ENCODE data around the gene ZFX.
"Not testable (repeated sequence)": the region's sequence is repeated elsewhere in the genome, so short reads cannot be mapped to it uniquely, and the experiment has no call there.

ZFX gene

DNA sequence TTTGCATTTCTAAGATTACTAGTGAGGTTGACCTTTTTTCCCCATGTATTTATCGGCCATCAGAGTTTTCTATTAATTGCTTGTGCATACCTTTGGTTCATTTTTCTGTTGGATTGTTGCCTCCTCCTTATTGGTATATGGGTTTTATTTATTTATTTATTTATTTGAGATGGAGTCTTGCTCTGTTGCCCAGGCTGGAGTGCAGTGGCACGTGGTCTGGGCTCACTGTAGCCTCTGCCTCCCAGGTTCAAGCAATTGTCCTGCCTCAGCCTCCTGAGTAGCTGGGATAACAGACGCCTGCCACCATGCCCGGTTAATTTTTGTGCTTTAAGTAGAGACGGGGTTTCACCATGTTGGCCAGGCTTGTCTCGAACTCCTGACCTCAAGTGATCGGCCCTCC, 6.2 kb downstream of the ZFX start:
- H3K36me3 Mint-ChIP-seq (ENCODE audit: insufficient read depth), result peaks cover 19% of the 10 kb centered on the region
- not testable (repeated sequence) for H3K27ac Mint-ChIP-seq (ENCODE audit: low read depth); H3K27me3 Mint-ChIP-seq; DNase-seq (ENCODE audit: low spot score in 2 of 2); ATAC-seq (replicated peaks; ENCODE audit: extremely low read depth, poor library complexity, severe bottlenecking); H3K9me3 Mint-ChIP-seq
- H3K4me3 Mint-ChIP-seq, result peak overlapping the region; percentile 70
- peaks cover 48% of the 10 kb centered on the region for H3K4me1 Mint-ChIP-seq

DNA sequence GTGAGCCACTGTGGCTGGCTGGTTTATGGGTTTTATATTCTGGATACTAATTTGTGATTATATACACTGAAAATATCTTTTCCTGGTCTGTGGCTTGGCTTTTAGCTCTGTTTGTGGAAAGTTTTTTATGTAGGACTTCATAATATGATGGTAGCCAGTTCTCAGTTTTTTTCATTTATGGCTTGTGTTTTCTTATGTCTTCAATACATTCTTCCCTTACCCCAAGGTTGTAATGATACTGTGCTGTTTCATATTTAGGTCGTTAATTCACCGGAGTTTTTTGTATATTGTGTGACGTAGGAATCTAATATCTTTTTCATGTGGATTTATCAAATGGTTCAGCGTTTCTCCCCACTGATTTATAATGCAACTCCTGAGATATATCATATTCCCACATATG, 6.6 kb downstream of the ZFX start:
- DNase-seq (ENCODE audit: low spot score in 2 of 2) (no peak), ATAC-seq (replicated peaks; ENCODE audit: extremely low read depth, poor library complexity, severe bottlenecking) (no peak)
- Mint-ChIP-seq H3K27ac (ENCODE audit: low read depth) (peak overlapping the region; percentile 41), H3K4me3 (peak overlapping the region; percentile 70), H3K9me3 (no peaks in the 10 kb centered on the region), H3K4me1 (peaks cover 45% of the 10 kb centered on the region), H3K36me3 (ENCODE audit: insufficient read depth) (peaks cover 17% of the 10 kb centered on the region), H3K27me3 (no peaks in the 10 kb centered on the region)

DNA sequence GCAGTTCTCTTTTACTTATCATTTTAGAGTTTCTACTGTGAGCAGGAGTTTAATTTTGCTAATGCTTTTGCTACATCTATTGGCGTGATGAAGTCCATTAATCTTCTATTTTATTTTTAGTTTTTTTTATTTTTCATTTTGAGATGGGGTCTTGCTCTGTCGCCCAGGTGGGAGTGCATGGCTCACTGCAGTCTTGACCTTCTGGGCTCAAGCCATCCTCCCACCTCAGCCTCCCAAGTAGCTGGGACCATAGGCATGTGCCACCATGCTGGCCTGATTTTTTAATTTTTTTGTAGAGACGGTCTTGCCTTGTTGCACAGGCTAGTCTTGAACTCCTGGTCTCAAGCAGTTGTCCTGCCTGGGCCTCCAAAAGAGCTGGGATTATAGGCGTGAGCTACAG, 9.4 kb downstream of the ZFX start:
- H3K36me3 Mint-ChIP-seq (ENCODE audit: insufficient read depth), result peaks cover 13% of the 10 kb centered on the region
- DNase-seq (ENCODE audit: low spot score in 2 of 2) (no peak), ATAC-seq (replicated peaks; ENCODE audit: extremely low read depth, poor library complexity, severe bottlenecking) (no peak)
- H3K4me3 Mint-ChIP-seq, result peak overlapping the region; percentile 44
- H3K27ac Mint-ChIP-seq (ENCODE audit: low read depth), result no peak overlapping the region
- peaks cover 31% of the 10 kb centered on the region for H3K4me1 Mint-ChIP-seq
- H3K27me3 Mint-ChIP-seq, result no peaks in the 10 kb centered on the region
- H3K9me3 Mint-ChIP-seq, result no peaks in the 10 kb centered on the region

DNA sequence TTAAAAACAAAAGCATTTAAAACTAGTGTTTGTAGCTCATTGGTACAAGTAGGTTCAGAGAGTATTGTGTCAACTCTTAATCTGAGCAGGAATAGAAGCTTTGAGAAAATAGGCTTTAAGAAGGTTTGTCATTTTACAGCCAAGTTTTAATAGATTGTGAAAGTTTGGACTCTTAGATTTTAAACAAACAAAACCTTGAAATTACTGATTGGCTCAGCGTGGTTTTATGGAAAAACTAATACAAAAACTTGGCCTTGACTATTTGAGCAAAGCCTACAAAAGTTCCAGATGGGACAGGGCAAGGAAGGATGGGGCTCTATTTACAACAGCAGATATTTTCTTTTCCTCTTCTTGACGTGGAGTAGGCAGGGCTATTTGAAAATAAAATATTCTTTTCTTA, 16.5 kb downstream of the ZFX start:
- Mint-ChIP-seq H3K9me3 (no peaks in the 10 kb centered on the region), H3K27ac (ENCODE audit: low read depth) (no peak overlapping the region), H3K4me3 (no peak overlapping the region), H3K36me3 (ENCODE audit: insufficient read depth) (peaks cover 13% of the 10 kb centered on the region), H3K4me1 (peaks cover 55% of the 10 kb centered on the region), H3K27me3 (no peaks in the 10 kb centered on the region)
- DNase-seq (ENCODE audit: low spot score in 2 of 2) (no peak), ATAC-seq (replicated peaks; ENCODE audit: extremely low read depth, poor library complexity, severe bottlenecking) (no peak)

DNA sequence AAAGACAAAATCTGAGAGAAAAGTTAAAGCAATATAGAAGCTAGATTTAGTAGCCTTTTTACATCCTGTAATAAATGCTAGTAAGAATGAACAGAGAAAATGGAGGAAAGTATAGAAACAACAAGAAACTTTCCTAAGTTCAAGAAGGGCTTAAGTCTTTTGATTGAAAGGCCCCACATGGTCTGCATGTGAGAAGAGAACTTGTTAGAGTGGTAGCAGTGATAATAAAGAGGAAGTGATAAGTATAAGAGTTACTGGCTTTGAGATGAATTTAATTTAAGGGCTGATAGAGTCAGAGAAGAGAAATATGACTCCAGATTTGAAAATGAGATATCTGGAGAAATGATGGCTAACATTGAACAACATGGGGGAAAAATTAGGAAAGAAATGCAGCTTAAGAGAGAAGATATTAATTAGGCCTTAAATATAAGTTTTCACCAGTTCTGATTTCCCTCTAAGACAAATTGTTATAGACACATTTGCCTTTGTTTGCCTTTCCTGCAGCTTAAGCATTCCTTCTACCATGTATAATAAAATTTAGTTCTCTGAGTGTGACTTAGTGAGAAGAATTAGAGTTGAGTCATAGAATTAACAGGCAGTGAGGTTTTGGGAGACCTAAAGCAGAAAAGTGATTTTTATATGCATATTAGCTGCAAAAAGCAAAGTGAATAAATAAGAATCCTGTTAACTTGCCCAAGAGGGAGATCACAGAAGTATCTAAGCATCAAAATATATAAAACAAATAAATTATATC, 18.4 kb downstream of the ZFX start:
- Mint-ChIP-seq H3K4me1 (peaks cover 54% of the 10 kb centered on the region), H3K27ac (ENCODE audit: low read depth) (peak overlapping the region; percentile 72), H3K27me3 (no peaks in the 10 kb centered on the region), H3K4me3 (peak overlapping the region; percentile 12), H3K36me3 (ENCODE audit: insufficient read depth) (peaks cover 11% of the 10 kb centered on the region), H3K9me3 (no peaks in the 10 kb centered on the region)
- ATAC-seq (replicated peaks; ENCODE audit: extremely low read depth, poor library complexity, severe bottlenecking) (no peak), DNase-seq (ENCODE audit: low spot score in 2 of 2) (no peak)

DNA sequence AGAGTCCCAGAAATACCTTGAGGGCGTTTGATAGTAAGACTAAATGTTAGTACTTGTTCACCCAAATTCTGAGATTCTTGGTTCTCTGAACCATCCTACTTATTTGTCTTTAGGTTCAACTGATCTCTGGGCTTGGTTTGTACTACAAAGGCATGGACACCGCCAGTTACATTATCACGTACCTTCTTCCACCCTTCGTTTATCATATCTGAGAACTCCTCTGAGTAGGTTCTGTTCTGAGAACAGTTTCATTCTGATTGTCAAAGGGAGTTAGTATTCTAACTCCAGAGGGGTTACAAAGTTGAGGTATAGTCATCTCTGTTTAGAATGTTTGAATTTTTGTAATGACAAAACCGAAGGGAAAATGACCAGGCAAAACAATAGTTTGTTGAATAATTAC, 19.3 kb downstream of the ZFX start:
- H3K4me1 Mint-ChIP-seq, result peaks cover 53% of the 10 kb centered on the region
- ATAC-seq (replicated peaks; ENCODE audit: extremely low read depth, poor library complexity, severe bottlenecking), result no peak
- no peaks in the 10 kb centered on the region for H3K27me3 Mint-ChIP-seq
- no peaks in the 10 kb centered on the region for H3K9me3 Mint-ChIP-seq
- peaks cover 16% of the 10 kb centered on the region for H3K36me3 Mint-ChIP-seq (ENCODE audit: insufficient read depth)
- DNase-seq (ENCODE audit: low spot score in 2 of 2), result no peak
- peak overlapping the region; percentile 61 for H3K4me3 Mint-ChIP-seq
- H3K27ac Mint-ChIP-seq (ENCODE audit: low read depth), result peak overlapping the region; percentile 92

DNA sequence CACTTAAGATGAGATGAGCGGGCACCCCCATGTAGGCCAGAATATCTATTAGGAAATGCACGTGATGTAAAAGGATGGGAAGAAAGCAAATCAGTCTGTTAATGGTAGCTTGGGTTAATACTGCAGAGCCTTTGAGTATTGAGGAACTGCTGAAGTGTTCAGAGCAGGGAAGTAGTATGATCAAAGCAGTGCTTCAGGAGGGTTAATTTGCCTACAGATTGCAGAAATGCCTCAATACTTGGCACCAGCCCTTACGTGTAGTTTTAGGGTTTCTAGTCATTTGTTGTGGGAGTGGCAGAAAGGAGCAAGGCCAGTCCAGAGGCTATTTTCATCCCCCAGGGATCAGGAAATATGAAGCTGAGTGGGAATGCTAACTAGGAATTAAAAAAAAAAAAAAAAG, 19.7 kb downstream of the ZFX start:
- Mint-ChIP-seq H3K9me3 (no peaks in the 10 kb centered on the region), H3K4me1 (peaks cover 50% of the 10 kb centered on the region), H3K36me3 (ENCODE audit: insufficient read depth) (peaks cover 18% of the 10 kb centered on the region), H3K27me3 (no peaks in the 10 kb centered on the region), H3K4me3 (peak overlapping the region; percentile 61), H3K27ac (ENCODE audit: low read depth) (peak overlapping the region; percentile 92)
- DNase-seq (ENCODE audit: low spot score in 2 of 2), result no peak
- ATAC-seq (replicated peaks; ENCODE audit: extremely low read depth, poor library complexity, severe bottlenecking), result no peak

DNA sequence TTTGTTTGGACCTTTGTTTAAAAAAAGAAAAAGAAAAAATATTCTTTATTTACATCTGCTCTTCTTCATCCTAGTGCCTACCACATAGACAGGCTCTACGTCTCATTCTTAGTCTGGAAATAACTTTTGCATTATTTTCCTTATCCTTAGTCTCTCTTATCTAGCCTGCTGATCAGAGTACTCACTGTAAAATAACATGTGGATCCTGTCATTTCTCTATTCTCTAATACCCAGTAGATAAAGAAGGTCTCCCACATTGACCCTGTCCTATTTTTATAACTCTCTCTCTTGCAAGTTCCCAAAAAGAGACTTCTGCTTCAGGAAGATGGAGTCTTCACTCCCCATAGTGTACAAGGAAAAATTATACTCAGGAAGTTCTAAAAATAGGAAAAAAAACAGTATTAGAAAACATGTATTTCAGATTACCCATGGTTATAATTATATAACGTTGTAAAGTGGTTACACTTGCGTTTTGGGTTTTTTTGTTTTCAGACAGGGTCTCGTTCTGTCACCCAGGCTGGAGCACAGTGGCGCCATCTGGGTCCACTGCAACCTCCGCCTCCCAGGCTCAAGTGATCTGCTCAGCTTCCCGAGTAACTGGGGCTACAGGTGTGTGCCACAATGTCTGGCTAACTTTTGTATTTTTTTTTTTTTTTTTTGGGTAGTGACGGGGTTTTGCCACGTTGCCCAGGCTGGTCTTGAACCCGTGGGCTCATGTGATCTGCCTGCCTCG, 23.8 kb downstream of the ZFX start:
- DNase-seq (ENCODE audit: low spot score in 2 of 2), result no peak
- Mint-ChIP-seq H3K4me3 (no peak overlapping the region), H3K9me3 (no peaks in the 10 kb centered on the region), H3K36me3 (ENCODE audit: insufficient read depth) (peaks cover 42% of the 10 kb centered on the region), H3K4me1 (peaks cover 28% of the 10 kb centered on the region), H3K27me3 (no peaks in the 10 kb centered on the region), H3K27ac (ENCODE audit: low read depth) (no peak overlapping the region)
- ATAC-seq (replicated peaks; ENCODE audit: extremely low read depth, poor library complexity, severe bottlenecking), result no peak

DNA sequence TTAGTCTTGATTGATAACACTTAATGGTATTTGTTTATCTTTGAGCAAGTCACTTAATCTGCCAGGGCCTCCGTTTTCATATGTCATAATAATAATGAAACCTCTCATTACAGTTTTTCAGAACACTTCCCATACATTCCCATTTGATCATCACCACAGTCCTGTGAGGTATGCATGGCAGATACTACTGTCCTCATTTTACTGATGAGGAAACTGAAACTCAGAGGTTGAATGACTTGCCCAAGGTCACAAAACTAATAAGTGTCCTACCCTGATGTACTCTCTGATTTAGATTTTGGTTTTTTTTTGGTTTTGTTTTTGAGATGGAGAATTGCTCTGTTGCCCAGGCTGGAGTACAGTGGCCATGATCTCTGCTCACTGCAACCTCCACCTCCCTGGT, 25.7 kb downstream of the ZFX start:
- H3K4me3 Mint-ChIP-seq, result no peak overlapping the region
- H3K9me3 Mint-ChIP-seq, result no peaks in the 10 kb centered on the region
- DNase-seq (ENCODE audit: low spot score in 2 of 2) (no peak), ATAC-seq (replicated peaks; ENCODE audit: extremely low read depth, poor library complexity, severe bottlenecking) (no peak)
- no peaks in the 10 kb centered on the region for H3K27me3 Mint-ChIP-seq
- no peak overlapping the region for H3K27ac Mint-ChIP-seq (ENCODE audit: low read depth)
- peaks cover 13% of the 10 kb centered on the region for H3K4me1 Mint-ChIP-seq
- H3K36me3 Mint-ChIP-seq (ENCODE audit: insufficient read depth), result peaks cover 51% of the 10 kb centered on the region

DNA sequence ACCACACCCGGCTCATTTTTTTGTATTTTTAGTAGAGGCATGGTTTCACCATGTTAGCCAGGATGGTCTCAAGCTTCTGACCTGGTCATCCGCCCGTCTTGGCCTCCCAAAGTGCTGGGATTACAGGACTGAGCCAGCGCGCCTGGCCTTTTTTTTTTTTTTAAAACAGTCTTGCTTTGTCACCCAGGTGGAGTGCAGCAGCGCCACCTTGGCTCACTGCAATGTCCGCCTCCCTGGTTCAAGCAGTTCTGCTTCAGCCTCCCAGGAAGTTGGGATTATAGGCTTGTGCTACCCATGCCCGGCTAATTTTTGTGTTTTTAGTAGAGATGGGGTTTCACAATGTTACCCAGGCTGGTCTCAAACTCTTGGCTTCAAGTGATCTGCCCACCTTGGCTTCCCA, 28.9 kb downstream of the ZFX start:
- DNase-seq (ENCODE audit: low spot score in 2 of 2) (no peak), ATAC-seq (replicated peaks; ENCODE audit: extremely low read depth, poor library complexity, severe bottlenecking) (no peak)
- H3K36me3 Mint-ChIP-seq (ENCODE audit: insufficient read depth), result peaks cover 43% of the 10 kb centered on the region
- H3K4me3 Mint-ChIP-seq, result no peak overlapping the region
- H3K9me3 Mint-ChIP-seq, result no peaks in the 10 kb centered on the region
- no peaks in the 10 kb centered on the region for H3K4me1 Mint-ChIP-seq
- no peak overlapping the region for H3K27ac Mint-ChIP-seq (ENCODE audit: low read depth)
- H3K27me3 Mint-ChIP-seq, result no peaks in the 10 kb centered on the region

DNA sequence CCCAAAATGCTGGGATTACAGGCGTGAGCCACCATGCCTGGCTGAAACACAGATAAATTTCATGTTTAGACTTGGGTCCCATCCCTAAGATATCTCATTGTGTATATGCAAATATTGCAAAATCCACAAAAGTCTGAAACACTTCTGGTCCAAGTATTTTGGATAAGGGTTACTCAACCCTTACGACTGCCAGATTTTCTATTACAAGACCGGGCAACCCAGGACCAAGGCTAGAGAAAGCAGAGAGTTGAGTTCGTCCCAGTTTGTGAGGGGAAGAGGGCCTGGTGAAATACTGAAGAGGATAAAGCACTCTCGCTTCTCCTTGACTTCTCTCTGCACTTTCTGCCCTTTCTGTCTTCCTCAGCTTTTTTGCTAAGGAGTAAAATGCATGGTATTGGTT, 34.5 kb downstream of the ZFX start:
- Mint-ChIP-seq H3K9me3 (no peaks in the 10 kb centered on the region), H3K27ac (ENCODE audit: low read depth) (no peak overlapping the region), H3K4me1 (peaks cover 27% of the 10 kb centered on the region)

DNA sequence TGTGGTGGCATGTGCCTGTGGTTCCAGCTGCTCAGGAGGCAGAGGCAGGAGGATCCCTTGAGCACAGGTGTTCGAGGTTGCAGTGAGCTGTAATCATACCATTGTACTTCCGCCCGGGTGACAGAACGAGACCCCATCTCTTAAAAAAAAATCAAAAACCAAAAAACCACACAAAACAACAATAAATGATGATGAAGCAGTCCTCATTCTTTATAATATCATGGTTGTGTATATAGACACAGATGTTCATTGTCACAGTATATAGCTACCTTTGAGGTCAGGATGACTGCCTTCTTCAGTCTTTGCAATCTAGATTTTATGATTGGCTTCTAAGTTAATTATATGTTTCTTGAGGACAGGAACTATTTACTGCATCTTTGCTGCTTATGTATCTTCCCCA, 37.0 kb downstream of the ZFX start:
- H3K9me3 Mint-ChIP-seq, result no peaks in the 10 kb centered on the region
- H3K4me3 Mint-ChIP-seq, result no peak overlapping the region
- H3K4me1 Mint-ChIP-seq, result peaks cover 40% of the 10 kb centered on the region
- ATAC-seq (replicated peaks; ENCODE audit: extremely low read depth, poor library complexity, severe bottlenecking) (no peak), DNase-seq (ENCODE audit: low spot score in 2 of 2) (no peak)
- no peak overlapping the region for H3K27ac Mint-ChIP-seq (ENCODE audit: low read depth)
- no peaks in the 10 kb centered on the region for H3K27me3 Mint-ChIP-seq
- H3K36me3 Mint-ChIP-seq (ENCODE audit: insufficient read depth), result peaks cover 12% of the 10 kb centered on the region

More for the DNA sequence above, 34.5 kb downstream of the ZFX start:
- H3K36me3 Mint-ChIP-seq (ENCODE audit: insufficient read depth), result peaks cover 21% of the 10 kb centered on the region
- ATAC-seq (replicated peaks; ENCODE audit: extremely low read depth, poor library complexity, severe bottlenecking), result no peak
- H3K27me3 Mint-ChIP-seq, result no peaks in the 10 kb centered on the region
- H3K4me3 Mint-ChIP-seq, result no peak overlapping the region
- DNase-seq (ENCODE audit: low spot score in 2 of 2), result no peak

DNA sequence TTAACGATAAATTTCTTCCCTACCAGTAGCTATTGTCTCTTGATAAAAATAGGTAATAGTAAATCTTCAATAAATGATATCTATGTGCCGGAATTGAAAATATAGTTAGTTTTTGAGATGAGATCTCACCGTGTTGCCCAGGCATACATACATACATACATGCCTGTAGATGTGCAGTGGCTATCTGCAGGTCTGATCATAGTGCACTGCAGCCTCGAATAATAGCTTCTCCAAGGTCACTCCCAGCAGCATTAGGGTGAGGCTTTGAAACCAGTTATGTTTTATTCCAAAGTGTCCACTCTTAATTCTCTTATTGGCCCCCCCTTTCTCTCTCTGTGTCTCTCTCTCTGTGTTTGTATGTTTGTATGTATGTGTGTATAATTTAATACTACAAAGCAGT, 37.5 kb downstream of the ZFX start:
- no peak for DNase-seq (ENCODE audit: low spot score in 2 of 2)
- Mint-ChIP-seq H3K9me3 (no peaks in the 10 kb centered on the region), H3K4me3 (no peak overlapping the region), H3K27me3 (no peaks in the 10 kb centered on the region), H3K36me3 (ENCODE audit: insufficient read depth) (peaks cover 12% of the 10 kb centered on the region), H3K27ac (ENCODE audit: low read depth) (no peak overlapping the region), H3K4me1 (peaks cover 42% of the 10 kb centered on the region)
- no peak for ATAC-seq (replicated peaks; ENCODE audit: extremely low read depth, poor library complexity, severe bottlenecking)
